HG03469 (cell line): ENCODE data around the gene ACTMAP.

Source experiments
- ATAC-seq: cut with Tn5 transposase; IDR thresholded peaks from one replicate; pipeline ENCODE4 v1.9.1; 2021; ENCODE audit warnings: mild to moderate bottlenecking, moderate library complexity, moderate number of reproducible peaks; ENCODE audit not compliant: unreplicated experiment

ACTMAP gene

GRCh38 chr19:40702337-40703012 is 47.8 kb downstream of the ACTMAP start:
- no peak for ATAC-seq

- no peak for ATAC-seq
Measured at GRCh38 chr19:40701758-40702157, 48.5 kb downstream of the ACTMAP start.

- ATAC-seq: no peak
Measured at GRCh38 chr19:40700083-40700482, 50.2 kb downstream of the ACTMAP start.

GRCh38 chr19:40697007-40697406 is 53.3 kb downstream of the ACTMAP start:
- ATAC-seq: no peak

GRCh38 chr19:40695881-40696280 is 54.4 kb downstream of the ACTMAP start:
- no peak for ATAC-seq

- no peak for ATAC-seq
Measured at GRCh38 chr19:40693896-40694295, 56.4 kb downstream of the ACTMAP start.

GRCh38 chr19:40693150-40693788 is 57.0 kb downstream of the ACTMAP start:
- no peak for ATAC-seq

GRCh38 chr19:40692212-40692551 is 58.1 kb downstream of the ACTMAP start:
- ATAC-seq: no peak

- ATAC-seq: no peak
Measured at GRCh38 chr19:40691421-40692211, 58.7 kb downstream of the ACTMAP start.
